Spleen (tissue), 11 donors: ENCODE results near the gene ZNF763. TPM values are rescaled to one million over a fixed set of nuclear protein-coding genes. Genes with fewer than 3 reads are reported as not detected.
"Not testable (repeated sequence)": the region's sequence is repeated elsewhere in the genome, so short reads cannot be mapped to it uniquely, and the experiment has no call there.

Experiments
- DNase-seq: peaks from one replicate; pipeline ENCODE4 v3.0.0-alpha.2; 2020
- H3K27ac ChIP-seq, 8 donors: fragments of 200-600 bp; sonication (generic) in 7 of 8; 1 replicate in 4 of 8; 2 replicates in 4 of 8; pipeline versions ENCODE4 v1.5.0 to v1.8.0; 2016 to 2021; ENCODE audit warnings: inconsistent platforms in 4 of 8, mild to moderate bottlenecking in 4 of 8, moderate library complexity in 1 of 8
- H3K27me3 ChIP-seq, 7 donors: fragments of 200-600 bp; sonication (generic) in 6 of 7; replicated peaks in 1 of 7; 1 replicate in 4 of 7; 2 replicates in 3 of 7; pipeline versions ENCODE4 v1.5.0 to v1.8.0; 2016 to 2021; ENCODE audit warnings: inconsistent platforms in 3 of 7, mild to moderate bottlenecking in 1 of 7
- H3K36me3 ChIP-seq, 6 donors: fragments of 200-600 bp; sonication (generic) in 5 of 6; 1 replicate in 4 of 6; 2 replicates in 2 of 6; pipeline versions ENCODE4 v1.5.0 to v1.8.0; 2016 to 2021; ENCODE audit warnings: inconsistent platforms in 2 of 6
- H3K4me1 ChIP-seq, 6 donors: fragments of 200-600 bp; sonication (generic) in 5 of 6; 1 replicate in 3 of 6; 2 replicates in 3 of 6; pipeline versions ENCODE4 v1.5.0 to v1.8.0; 2016 to 2021; ENCODE audit warnings: inconsistent platforms in 3 of 6
- H3K4me3 ChIP-seq, 8 donors: fragments of 200-600 bp; sonication (generic) in 7 of 8; 1 replicate in 4 of 8; 2 replicates in 4 of 8; pipeline versions ENCODE4 v1.5.0 to v1.8.0; 2016 to 2021; ENCODE audit warnings: inconsistent platforms in 4 of 8, mild to moderate bottlenecking in 4 of 8, moderate library complexity in 2 of 8
- H3K9me3 ChIP-seq, 8 donors: fragments of 200-600 bp; sonication (generic) in 7 of 8; 1 replicate in 4 of 8; 2 replicates in 4 of 8; pipeline versions ENCODE4 v1.5.0 to v1.8.0; 2016 to 2021; ENCODE audit warnings: inconsistent platforms in 4 of 8
- POLR2A ChIP-seq, 3 donors: fragments of 450-650 bp; IDR thresholded peaks; one replicate each; pipeline ENCODE4 v1.5.1; 2017; ENCODE audit warnings: antibody characterized with exemption in 3 of 3, mild to moderate bottlenecking in 1 of 3
- POLR2AphosphoS5 ChIP-seq, 3 donors: sonication (generic); formaldehyde crosslinking; IDR thresholded peaks; one replicate each; pipeline ENCODE4 v1.5.1; 2017; ENCODE audit warnings: antibody characterized with exemption in 3 of 3
- WGBS, 5 donors: extraction: QIAGEN DNeasy Blood & Tissue Kit in 3 of 5; methylation state at CpG; one replicate each; pipeline versions ENCODE4 v1.1.5 to v1.1.7; 2013 to 2018; 5-methylcytosine and 5-hydroxymethylcytosine counted together
- intact Hi-C: fragments of 100-400 bp; cut with DNase I; formaldehyde crosslinking; loops from one replicate; pipeline ENCODE4 v1.15.0; 2023; ENCODE audit warnings: low total_unique reads
- polyA plus RNA-seq, 3 donors: library from polyadenylated mRNA; stranded (reverse); fragments of 200-250 nt; gene quantifications; one replicate each; pipeline ENCODE4 v1.2.1, GENCODE V29; 2013
- total RNA-seq, 7 donors: library from RNA; depleted of rRNA in 3 of 7; stranded (reverse); fragments of >200 nt in 3 of 7; fragmentation: NEBNext Ultra II Directional in 4 of 7; extraction: Animal tissue kit (Norgen Biotek cat#: 25700) in 4 of 7; gene quantifications; one replicate each; pipeline versions ENCODE4 v1.1.0 to v1.2.1, GENCODE V29; 2016 to 2021
- TF ChIP-seq, protein P1 (sequence below), 11 experiments: fragments of 200-600 bp in 7 of 11; fragments of 450-650 bp in 4 of 11; sonication (generic) in 4 of 11; IDR thresholded peaks in 8 of 11; conservative IDR thresholded peaks in 3 of 11; 1 replicate in 7 of 11; 2 replicates in 4 of 11; pipeline versions ENCODE4 v1.4.0 to v1.8.0; 2016 to 2021; ENCODE audit warnings: antibody characterized with exemption in 11 of 11, inconsistent platforms in 4 of 11, mild to moderate bottlenecking in 1 of 11
- donor health status: healthy with polysubstance abuse.
- donor health status: DM: no; HTN: no; CAD: no; lungs with moderate emphysema.
- donor health status: DM: no; HTN: no; CAD: no.
- donor health status: Bipolar disorder and iron deficiency.
- donor health status: healthy.
- donor health status: DM: no; HTN: no; CAD: no.
- donor health status: DM: yes; HTN: yes; CAD: no.

ZNF763 gene
- total and polyA plus RNA-seq, 10 donors: 3.7 to 10.7 (median 6.7) TPM

DNA sequence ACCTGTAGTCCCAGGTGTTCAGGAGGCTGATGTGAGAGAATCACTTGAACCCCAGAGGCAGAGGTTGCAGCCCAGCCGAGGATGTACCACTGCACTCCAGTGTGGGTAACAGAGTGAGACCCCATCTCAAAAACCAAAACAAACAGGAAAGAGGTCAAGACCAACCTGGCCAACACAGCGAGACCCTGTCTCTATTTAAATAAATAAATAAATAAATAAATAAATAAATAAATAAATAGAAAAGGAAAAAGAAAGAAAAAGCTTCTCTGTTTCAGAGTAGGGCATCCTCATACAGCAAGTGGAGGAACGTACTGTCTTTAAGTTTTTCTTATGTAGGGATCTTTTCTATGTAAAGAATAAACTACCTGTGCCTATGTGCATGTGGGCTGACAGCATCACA, 37.6 kb upstream of the ZNF763 start:
- no peak overlapping the region for H3K27ac ChIP-seq
- H3K9me3 ChIP-seq: no peaks in the 10 kb centered on the region
- H3K36me3 ChIP-seq: peaks cover 0 to 26% (median 2%) of the 10 kb centered on the region in 6 donors
- TF ChIP-seq, protein P1, sequence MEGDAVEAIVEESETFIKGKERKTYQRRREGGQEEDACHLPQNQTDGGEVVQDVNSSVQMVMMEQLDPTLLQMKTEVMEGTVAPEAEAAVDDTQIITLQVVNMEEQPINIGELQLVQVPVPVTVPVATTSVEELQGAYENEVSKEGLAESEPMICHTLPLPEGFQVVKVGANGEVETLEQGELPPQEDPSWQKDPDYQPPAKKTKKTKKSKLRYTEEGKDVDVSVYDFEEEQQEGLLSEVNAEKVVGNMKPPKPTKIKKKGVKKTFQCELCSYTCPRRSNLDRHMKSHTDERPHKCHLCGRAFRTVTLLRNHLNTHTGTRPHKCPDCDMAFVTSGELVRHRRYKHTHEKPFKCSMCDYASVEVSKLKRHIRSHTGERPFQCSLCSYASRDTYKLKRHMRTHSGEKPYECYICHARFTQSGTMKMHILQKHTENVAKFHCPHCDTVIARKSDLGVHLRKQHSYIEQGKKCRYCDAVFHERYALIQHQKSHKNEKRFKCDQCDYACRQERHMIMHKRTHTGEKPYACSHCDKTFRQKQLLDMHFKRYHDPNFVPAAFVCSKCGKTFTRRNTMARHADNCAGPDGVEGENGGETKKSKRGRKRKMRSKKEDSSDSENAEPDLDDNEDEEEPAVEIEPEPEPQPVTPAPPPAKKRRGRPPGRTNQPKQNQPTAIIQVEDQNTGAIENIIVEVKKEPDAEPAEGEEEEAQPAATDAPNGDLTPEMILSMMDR (IDR thresholded peaks at IDR 0.05 in 8 of 11, conservative IDR thresholded peaks at IDR 0.05 in 3 of 11): no peak
- TF ChIP-seq POLR2A (IDR thresholded peaks at IDR 0.05) (no peak), POLR2AphosphoS5 (IDR thresholded peaks at IDR 0.05) (no peak)
- peaks cover 5 to 80% (median 49%) of the 10 kb centered on the region in 6 donors for H3K4me1 ChIP-seq
- no peak for DNase-seq
- no peaks in the 10 kb centered on the region for H3K27me3 ChIP-seq
- intact Hi-C loops: loop anchor here (5.0 kb wide), 1 partner anchor 60 kb away; no protein-coding TSS in a partner anchor
- 84 to 95% (median 92%) methylated on average over 3 of the region's 3 CpGs for WGBS, 5 donors
- no peak overlapping the region for H3K4me3 ChIP-seq

DNA sequence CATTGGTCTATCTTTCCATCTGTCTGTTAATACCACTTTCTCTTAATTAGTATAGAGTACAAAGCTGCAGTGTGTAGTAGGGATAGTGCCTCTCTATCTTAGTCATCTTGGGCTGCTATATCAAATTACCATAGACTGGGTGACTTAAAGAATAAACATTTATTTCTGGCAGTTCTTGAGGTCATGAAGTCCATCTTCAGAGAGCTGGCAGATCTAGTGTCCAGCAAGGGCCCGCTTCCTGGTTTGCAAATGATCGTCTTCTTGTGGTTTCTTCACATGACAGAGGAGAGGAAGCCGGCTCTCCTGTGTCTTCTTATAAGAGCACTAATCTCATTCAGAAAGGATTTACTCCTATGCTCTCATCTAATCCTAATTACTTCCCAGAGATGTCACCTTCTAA, 33.8 kb upstream of the ZNF763 start:
- no peak overlapping the region for H3K4me3 ChIP-seq
- no peak for TF ChIP-seq POLR2A (IDR thresholded peaks at IDR 0.05)
- TF ChIP-seq POLR2AphosphoS5 (IDR thresholded peaks at IDR 0.05): no peak
- TF ChIP-seq, protein P1 (IDR thresholded peaks at IDR 0.05 in 8 of 11, conservative IDR thresholded peaks at IDR 0.05 in 3 of 11): no peak
- DNase-seq: no peak
- H3K9me3 ChIP-seq: peaks cover 0 to 37% (median 29%) of the 10 kb centered on the region in 8 donors
- intact Hi-C loops: no loop called here
- peaks cover 0 to 57% (median 2%) of the 10 kb centered on the region in 6 donors for H3K36me3 ChIP-seq
- H3K27me3 ChIP-seq: no peaks in the 10 kb centered on the region
- WGBS, 5 donors: 51 to 63% (median 60%) methylated on average over 3 of the region's 3 CpGs
- peaks cover 2 to 55% (median 32%) of the 10 kb centered on the region in 6 donors for H3K4me1 ChIP-seq
- peak overlapping the region in 1 of 8 donors; percentile 14 for H3K27ac ChIP-seq

DNA sequence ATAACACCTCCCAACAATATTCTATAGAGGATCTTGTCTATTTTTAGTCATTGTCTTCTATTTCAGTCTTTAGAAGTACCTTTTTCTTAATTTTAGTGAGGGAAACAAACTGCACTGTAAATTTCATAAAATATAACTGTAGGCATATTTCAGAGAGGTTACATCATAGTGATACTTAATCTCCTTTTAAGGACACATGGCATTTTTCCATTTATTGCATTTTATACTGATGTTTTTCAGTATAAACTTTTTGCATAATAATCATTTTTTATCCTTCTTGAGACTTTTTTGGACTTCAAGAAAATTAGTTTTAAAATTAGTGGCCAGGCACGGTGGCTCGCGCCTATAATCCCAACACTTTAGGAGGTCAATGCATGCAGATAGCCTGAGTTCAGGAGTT, 33.3 kb upstream of the ZNF763 start:
- intact Hi-C loops: no loop called here

DNA sequence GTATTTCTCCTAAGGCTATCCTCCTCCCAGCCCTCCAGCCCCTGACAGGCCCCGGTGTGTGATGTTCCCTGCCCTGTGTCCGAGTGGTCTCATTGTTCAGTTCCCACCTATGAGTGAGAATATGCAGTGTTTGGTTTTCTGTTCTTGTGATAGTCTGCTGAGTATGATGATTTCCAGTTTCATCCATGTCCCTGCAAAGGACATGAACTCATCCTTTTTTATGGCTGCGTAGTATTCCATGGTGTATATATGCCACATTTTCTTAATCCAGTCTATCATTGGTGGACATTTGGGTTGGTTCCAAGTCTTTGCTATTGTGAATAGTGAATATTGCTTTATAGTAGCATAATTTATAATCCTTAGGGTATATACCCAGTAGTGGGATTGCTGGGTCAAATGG, 29.0 kb upstream of the ZNF763 start:
- H3K27me3 ChIP-seq, H3K4me3 ChIP-seq, DNase-seq, H3K27ac ChIP-seq, intact Hi-C loops: not testable (repeated sequence)
- peaks cover 0 to 16% (median 10%) of the 10 kb centered on the region in 6 donors for H3K4me1 ChIP-seq
- WGBS, 5 donors: 93 to 100% (median 98%) methylated on average over 3 of the region's 3 CpGs
- peaks cover 8 to 83% (median 73%) of the 10 kb centered on the region in 8 donors for H3K9me3 ChIP-seq
- peaks cover 5 to 70% (median 18%) of the 10 kb centered on the region in 6 donors for H3K36me3 ChIP-seq

More for the DNA sequence above, 33.3 kb upstream of the ZNF763 start:
- H3K27ac ChIP-seq: no peak overlapping the region
- DNase-seq: no peak
- no peak overlapping the region for H3K4me3 ChIP-seq
- 94 to 99% (median 97%) methylated on average over 3 of the region's 3 CpGs for WGBS, 5 donors
- peaks cover 0 to 57% (median 2%) of the 10 kb centered on the region in 6 donors for H3K36me3 ChIP-seq
- peaks cover 0 to 51% (median 27%) of the 10 kb centered on the region in 6 donors for H3K4me1 ChIP-seq
- TF ChIP-seq POLR2AphosphoS5 (IDR thresholded peaks at IDR 0.05) (no peak), POLR2A (IDR thresholded peaks at IDR 0.05) (no peak)
- TF ChIP-seq, protein P1 (IDR thresholded peaks at IDR 0.05 in 8 of 11, conservative IDR thresholded peaks at IDR 0.05 in 3 of 11): no peak
- H3K27me3 ChIP-seq: no peaks in the 10 kb centered on the region
- H3K9me3 ChIP-seq: peaks cover 0 to 41% (median 34%) of the 10 kb centered on the region in 8 donors

DNA sequence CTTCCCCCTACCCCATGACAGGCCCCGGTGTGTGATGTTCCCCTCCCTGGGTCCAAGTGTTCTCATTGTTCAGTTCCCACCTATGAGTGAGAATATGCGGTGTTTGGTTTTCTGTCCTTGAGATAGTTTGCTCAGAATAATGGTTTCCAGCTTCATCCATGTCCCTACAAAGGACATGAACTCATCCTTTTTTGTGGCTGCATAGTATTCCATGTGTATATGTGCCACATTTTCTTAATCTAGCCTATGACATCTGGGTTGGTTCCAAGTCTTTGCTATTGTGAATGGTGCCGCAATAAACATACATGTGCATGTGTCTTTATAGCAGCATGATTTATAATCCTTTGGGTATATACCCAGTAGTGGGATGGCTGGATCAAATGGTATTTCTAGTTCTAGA, 26.5 kb upstream of the ZNF763 start:
- H3K27me3 ChIP-seq, H3K4me3 ChIP-seq, DNase-seq, intact Hi-C loops, H3K4me1 ChIP-seq, H3K27ac ChIP-seq: not testable (repeated sequence)
- peaks cover 28 to 99% (median 94%) of the 10 kb centered on the region in 8 donors for H3K9me3 ChIP-seq
- WGBS, 5 donors: 95 to 100% (median 97%) methylated on average over 3 of the region's 3 CpGs
- peaks cover 13 to 81% (median 39%) of the 10 kb centered on the region in 6 donors for H3K36me3 ChIP-seq
